NCI-H2081 (cell line): ENCODE results near the gene LEMD3.

Source experiments
- DNase-seq, 2 experiments: peaks; one replicate each; lab custom pipeline; 2025; lab: John Stamatoyannopoulos, UW

Gene LEMD3

DNA sequence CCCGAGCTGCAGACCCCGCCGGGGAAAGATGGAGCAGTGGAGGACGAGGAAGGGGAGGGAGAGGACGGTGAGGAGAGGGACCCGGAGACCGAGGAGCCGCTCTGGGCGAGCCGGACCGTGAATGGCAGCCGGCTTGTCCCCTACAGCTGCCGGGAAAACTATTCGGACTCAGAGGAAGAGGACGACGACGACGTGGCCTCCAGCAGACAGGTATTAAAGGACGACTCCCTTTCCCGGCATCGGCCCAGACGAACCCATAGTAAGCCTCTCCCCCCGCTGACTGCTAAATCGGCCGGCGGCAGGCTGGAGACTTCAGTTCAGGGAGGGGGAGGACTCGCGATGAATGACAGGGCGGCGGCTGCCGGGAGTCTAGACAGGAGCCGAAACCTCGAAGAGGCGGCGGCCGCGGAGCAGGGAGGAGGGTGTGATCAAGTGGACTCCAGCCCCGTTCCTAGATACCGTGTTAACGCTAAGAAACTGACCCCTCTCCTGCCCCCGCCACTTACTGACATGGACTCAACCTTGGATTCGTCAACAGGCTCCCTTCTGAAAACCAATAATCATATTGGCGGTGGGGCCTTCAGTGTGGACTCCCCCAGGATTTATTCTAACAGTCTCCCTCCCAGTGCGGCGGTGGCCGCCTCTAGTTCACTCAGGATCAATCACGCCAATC lies 962 bp downstream of the LEMD3 start:
- peak; percentile 34 to 49 for DNase-seq

DNA sequence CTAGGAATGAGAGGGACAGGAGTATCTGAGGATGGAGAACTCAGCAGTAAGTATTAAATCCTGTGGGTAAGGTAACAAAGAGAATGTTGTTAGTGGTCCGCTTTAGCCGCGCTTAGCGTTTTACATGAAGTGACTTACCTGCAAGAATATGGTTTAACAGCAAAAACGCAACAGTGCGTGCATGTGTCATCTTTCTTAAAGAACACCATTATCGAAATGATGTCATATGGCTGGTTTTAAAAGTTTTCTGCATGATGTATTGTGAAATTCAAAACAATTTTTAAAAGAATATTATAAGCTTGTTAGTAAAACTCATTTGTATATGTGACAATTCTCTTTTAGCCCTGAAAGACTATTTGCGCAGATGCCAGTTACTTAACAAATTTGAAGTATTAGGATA lies 1.7 kb downstream of the LEMD3 start:
- peak in 1 of 2 experiments; percentile 22 for DNase-seq

DNA sequence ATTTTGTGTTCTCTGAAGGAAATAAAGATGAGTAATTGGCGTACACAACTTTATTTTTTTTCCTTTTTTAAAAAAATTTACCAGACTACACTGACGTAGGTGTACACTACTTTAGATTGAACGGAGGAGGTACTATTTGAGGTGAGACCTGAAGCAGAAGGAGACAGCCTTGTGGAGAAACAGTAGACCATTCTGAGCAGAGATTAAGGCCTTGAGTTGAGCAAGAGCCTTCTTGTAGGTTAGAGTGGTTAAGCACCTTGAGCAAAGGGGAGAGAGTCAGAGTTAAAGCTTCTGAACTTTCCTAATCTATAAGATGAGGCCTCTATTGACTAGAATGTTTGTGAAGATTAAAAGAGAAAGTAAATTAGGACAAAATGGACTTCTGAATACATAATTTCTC lies 2.5 kb downstream of the LEMD3 start:
- DNase-seq: no peak

DNA sequence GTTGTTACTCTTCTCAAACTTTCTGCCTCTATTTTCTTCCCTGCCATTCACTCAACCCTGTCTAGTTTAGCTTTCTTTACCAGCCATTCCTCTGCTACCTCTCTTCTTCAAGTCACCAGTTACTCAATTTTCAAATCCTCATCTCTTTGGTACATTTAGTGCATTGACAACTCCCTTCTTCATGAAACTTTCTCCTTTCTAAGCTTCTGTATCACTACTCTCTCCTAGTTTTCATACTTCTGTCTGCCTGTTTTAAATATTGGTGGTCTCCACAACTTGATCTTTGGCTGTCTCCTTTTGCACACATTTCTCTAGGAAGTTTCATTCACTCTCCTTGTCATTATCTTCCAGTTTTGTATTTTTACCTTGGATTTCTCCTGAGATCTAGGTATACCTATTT lies 6.0 kb downstream of the LEMD3 start:
- DNase-seq: no peak

DNA sequence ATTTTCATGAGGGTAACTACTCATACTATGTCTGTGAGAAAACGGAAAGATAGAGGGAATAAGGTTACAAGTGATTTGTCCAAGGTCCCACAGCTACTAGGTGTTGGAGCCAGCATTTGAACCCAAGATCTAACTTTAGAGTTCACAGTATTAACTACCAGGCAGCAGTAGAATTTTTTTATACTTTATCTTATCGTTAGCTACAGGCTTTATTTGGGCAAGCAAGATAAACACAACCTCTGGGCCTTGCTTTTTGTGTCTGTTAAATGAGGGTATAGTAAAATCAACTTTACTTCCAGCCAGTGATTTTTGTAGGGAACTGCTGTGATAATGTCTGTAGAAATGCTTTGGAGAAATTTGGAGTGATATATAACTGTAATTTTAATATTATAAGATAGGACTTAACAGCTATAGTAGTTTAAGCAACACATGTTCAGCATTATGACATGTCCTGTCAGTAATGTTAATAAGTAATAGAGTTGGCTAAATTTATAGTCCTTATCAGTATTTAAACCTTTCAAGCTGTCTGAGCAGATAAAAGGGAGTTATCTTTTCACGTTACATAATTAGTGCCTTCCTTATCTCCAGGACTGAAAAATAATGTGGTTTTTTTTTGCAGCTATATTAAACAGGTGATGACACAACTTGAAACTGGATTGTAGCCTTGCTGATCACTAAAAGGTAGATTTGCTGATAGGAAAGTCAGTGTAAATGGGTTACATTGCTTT lies 12.8 kb downstream of the LEMD3 start:
- DNase-seq: no peak

DNA sequence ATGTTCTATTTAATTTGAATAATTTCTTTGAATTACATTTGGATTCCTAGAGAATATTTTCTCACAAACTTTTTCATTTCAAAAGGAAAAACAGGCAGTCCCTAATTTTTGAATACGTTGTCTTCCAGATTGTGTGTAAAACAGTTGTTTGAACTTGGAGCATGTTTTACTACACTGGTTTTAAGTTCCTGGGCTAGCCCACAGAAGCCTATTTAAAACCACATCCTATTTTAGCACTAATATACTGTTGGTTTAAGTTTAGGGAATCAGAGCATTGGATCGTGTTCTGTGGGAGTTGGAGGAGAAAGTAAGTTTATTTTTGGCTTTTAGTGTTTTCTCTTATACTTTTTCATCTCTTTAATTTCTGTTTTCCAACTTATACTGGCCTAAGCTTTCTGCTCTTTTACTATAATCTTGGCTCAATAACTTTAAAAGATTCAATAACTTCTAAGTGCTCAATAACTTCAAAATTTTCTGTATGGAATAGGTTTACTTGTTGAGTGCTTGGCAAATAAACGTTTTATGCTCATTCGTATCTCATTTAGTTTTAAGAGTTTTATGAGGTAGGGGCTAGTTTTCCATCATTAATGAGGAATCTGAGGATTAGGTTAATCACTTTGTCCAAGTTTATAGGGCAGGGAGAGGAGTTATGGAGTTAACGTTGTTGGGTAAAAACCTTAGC lies 14.9 kb downstream of the LEMD3 start:
- no peak for DNase-seq

DNA sequence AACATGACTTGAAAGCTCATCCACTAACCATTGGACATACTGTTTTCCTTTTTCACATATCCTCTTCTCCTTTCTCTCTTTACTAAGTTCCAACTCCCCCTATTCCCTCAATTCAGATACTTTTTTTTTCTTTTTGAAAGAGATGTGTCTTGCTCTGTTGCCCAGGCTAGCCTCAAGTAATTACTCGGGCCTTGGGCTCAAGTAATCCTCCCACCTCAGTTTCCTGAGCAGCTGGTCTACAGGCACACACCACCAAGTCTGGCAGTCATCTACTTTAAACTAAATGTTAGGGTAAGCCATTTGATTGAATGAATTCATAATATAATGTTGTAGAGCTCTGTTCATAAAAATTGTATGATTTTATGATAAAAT lies 15.5 kb downstream of the LEMD3 start:
- DNase-seq: no peak

DNA sequence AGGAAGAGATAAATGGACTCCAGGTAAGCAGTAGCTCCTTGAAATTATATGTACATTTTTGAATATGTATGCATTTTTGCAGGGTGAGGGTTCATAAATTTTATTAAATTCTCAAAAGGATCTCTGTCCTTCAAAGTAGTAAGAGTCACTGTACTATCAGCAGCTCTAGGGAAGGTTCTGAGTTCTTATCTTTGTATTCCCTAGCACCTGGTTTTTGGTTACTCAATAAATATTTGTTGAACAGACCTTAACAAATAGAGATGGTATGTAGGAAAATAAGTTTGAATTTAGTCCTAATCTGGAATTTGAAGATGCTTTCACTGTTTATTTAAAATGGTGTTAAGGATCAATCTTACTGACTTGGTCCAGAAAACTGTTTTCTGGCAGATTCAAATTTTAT lies 18.3 kb downstream of the LEMD3 start:
- no peak for DNase-seq

DNA sequence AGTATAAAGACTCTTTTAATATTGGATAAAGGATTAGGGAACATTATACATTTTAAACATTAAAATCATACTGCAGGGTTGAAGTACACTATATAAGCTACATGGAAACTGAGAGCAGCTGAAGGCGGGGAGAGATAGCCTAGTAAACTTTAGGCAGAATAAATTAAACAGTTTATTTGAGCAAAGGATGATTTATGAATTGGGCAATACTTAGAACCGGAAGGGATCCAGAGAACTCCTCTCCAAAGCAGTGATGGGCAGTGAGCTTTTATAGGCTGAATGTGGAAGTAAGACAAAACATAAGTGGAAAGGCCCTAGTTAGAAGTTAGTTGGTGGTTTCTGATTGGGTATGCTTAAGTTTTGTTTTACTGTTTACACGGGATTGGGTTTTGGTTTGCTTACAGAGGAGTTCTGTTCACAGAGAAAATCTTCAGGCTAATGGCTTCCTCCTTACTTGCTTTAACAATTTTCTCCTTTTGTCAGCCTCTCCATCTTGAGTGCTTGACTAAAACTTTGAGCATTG lies 18.9 kb downstream of the LEMD3 start:
- no peak for DNase-seq

DNA sequence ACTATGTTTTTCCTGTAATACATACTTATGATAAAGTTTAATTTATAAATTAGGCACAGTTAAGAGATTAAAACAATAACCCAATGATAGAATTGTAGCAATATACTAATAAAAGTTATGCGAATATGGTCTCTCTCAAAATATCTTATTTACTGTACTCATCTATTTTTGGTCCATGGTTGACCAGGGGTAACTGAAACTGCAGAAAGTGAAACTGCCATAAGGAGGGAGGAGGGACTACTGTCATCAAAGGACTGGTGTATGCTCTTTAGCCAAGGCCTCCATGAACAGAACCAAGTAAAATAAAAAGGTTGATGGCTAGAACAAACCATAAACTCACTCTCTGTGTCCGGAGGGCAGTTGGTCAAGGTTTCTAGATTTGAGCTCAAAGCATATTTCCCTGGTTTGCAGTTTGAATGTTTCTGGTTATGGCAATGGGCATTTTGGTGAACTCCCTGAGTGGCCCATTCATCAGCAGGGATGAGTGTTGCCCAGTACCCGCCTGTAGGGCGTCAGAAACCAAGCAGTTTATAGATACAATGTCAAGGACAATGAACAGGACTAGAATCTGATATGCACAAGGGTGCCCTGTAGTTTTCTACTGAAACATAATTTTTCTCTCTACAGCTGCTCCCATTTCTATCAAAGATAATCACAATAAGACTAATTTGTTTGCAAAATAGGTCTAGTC lies 19.8 kb downstream of the LEMD3 start:
- DNase-seq: no peak

DNA sequence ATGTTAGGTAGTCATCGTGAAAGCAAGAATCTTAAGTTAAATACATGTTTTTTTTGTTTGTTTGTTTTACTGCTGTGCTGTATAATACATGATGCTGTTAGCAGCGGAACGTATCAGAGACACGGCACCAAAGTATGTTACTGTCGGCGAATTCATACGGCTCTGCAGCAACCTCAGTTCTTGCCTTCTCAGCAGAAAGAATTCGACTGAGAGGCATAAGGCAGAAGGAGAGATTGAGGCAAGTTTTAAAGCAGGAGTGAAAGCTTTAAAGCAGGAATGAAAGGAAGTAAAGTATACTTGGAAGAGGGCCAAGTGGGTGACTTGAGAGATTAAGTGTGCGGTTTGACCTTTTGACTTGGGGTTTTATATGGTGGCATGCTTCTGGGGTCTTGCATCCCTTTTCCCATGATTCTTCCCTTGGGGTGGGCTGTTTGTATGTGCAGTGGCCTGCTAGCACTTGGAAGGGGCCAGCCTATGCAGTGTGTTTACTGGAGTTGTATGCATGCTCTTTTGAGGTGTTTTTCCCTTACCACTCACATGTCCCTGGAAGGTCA lies 23.7 kb downstream of the LEMD3 start:
- DNase-seq: no peak

DNA sequence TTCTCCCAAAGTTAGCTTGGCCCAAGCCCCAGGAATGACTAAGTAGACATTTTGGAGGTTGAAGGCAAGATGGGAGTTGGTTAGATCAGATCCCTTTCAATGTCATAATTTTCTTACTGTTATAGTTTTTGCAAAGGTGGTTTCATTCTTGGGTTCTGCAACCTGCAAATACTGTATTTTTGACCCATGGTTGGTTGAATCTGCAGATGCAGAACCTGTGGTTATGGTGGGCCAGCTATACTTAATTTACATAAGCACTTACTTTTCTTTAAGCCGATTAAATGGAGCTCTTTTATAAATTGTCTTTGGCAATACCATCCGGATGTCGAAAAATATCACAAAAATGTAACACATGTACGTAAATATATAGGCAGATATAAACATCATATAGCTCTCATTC lies 25.6 kb downstream of the LEMD3 start:
- no peak for DNase-seq

DNA sequence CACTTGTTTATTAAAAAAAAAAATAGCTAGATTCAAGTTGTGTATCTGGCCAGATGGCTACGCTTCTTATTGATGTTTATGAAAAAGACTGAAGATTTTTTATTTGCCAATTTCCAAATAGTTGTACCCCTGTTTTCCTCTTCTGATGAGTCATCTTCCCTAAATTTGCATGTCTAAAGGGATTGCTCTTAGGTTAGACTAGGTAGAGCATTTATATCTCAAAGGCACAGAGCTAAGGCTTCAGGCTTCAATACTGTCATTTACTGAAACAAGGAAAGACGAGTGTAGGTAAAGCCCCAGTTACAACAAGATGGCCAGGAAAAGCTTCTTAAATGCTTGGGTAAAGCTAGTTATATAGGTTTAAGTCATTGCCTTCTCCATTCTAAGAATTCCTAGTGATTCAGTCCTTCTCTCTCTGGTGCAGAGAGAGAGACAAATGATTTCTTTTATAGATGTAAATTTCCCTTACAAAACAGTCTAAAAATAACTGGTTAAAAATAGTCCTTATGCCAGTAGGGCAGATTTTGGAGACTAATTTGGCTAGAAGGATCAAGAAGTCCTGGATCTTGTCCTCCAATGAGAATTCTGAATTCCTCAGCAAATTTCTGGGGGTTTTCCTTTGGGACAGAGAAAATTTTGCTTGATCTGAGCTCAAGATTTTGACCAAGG lies 26.1 kb downstream of the LEMD3 start:
- no peak for DNase-seq

DNA sequence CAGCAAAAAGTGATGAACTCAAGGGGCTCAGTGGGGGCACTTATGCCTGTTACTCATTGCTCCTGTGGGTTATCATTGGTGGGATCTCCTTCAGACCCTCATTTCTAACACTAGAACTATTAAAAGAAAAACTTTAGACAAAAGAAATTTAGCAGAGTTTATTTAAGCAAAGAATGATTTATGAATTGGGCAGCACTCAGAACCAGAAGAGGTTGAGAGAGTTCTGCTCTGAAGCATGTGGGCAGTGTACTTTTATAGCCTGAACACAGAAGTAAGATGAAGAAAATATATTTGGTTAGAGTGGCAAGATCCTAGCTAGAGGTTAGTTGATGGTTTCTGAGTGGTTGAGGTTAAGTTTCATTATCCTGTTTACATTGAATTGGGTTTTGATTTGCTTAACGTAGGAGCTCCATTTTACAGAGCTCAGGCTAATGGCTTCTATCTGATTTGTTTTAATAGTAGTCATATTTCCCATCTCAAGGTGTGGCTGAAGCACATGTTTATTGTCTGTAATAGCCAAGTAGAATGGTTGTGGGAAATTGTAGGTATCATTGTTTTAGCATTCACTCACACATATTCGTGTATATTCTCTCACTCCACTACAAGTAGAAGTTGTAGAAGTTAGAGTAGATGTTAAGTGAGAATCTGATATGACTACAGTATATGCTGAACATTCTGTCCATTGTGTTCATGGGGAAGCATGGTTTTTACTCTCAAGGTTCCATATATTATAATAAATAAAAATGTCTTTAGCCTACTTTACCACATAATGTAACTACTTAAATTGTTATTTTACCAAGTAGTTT lies 27.6 kb downstream of the LEMD3 start:
- no peak for DNase-seq

DNA sequence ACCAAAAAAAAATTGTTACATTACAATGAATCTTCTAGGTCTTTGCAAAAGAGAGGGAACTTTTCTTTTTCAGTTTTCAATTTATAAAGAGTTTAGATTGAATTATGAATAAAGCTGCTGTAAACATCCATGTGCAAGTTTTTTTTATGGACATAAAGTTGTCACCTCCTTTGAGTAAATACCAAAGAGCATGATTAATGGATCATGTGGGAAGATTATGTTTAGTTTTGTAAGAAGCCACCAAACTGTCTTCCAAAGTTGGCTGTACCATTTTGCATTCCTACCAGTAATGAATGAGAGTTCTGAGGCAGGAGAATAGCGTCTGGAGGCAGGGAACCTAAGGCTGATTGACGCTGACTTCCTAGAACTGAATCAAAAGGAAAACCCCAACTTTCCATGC lies 30.2 kb downstream of the LEMD3 start:
- no peak for DNase-seq

DNA sequence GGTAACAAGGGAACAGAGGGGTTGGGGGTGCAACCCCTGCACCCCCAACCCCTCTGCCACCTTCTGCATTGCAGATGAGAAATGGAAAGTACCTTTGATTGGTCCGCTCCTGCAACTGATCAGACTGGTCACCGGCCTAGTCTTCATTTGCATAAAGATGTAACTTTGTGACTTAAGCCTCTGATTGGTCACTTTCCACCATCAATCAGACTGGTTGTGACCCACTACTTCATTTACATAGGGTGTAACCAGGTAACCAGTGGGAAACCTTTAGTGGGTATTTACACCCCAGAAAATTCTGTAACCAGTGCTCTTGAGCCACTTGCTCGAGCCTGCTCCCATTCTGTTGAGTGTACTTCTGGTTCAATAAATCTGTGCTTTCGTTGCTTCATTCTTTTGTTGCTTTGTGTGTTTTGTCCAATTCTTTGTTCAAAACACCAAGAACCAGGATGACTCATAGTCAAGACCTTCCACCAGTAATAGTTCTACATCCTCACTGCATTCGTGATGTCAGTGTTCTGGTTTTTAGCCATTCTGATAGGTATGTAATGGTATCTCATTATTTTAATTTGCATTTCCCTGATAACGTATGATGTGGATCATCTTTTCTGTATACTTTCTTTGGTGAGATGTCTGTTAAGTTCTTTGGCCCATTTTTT lies 30.8 kb downstream of the LEMD3 start:
- DNase-seq: no peak

DNA sequence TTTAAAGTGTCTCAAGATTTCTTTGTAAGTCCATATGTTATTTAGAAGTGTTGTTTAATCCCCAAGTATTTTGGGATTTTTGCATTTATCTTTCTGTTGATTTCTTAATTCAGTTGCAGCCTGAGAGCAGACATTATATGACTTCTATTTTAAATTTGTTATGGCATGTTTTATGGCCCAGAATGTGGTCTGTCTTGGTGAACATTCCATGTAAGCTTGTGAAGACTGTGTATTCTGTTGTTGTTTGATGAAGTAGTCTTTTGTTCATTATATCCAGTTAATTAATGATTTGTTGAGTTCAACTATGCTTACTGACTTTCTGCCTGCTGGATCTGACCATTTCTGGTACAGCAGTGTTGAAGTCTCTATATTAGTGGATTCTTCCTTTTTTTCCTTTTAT lies 34.0 kb downstream of the LEMD3 start:
- DNase-seq: no peak

DNA sequence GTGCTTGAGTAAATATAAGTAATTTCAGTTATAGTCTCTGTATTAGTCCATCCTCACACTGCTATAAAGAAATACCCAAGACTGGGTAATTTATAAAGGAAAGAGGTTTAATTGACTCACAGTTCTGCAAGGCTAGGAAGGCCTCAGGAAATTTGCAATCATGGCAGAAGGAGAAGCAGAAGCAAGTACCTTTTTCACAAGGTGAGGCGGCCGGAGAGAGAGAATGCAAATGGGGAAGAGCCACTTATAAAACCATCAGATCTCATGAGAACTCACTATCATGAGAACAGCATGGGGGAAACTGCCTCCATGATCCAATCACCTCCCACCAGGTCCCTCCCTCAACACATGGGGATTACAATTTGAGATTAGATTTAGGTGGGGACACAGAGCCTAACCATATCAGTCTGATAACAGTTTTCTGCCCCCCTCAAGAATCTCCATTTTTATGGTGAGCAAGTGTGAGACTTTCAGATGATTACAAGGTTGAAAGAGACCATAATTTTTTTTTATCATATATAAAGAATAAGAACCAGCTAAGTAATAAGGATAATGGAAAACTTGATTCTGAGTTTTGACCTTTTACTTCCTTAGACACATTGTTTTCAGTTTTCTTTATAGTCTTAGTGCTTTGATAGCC lies 35.6 kb downstream of the LEMD3 start:
- DNase-seq: no peak

DNA sequence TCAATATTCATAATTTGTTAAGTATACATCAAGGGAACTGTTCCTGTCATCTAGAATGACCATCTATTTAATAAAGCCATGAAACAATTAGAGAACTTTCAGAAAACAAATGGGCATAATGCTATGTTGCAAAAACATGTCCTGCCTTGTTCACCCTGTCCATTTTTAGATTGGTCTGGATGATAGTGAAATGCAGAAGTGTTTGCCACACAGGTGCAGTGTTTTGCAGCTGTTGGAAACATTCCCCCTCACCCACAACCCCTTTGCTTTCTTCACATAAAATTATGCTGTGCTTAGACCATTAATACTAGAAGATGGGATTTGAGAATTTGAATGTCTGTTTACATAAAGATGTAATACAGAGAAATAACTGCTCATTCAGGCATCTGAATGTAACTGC lies 36.5 kb downstream of the LEMD3 start:
- no peak for DNase-seq

DNA sequence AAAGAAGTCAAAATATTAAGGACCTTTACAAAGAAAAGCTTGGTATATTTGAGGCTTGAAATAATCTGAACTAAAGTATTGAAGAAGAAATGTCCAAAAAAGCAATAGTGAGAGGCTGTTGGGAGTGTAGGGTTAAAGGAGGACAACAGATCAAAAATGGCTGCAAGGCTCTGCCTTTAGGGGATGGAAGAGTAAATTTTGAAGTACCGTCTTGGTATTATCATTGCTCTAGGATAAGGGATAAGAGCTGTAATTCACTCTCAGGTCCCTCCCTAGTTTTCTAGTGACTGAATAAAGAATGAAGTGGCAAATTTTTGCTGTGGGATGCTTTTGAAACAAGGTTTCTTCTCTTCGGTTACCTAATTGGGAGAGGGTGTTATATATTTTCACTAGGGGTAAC lies 38.7 kb downstream of the LEMD3 start:
- no peak for DNase-seq
